ENCODE data around the gene ADISSP.
"Not testable (repeated sequence)": the region's sequence is repeated elsewhere in the genome, so short reads cannot be mapped to it uniquely, and the experiment has no call there.

Gene ADISSP

GRCh38 chr20:3797592-3798372 is 30.2 kb upstream of the ADISSP start:
- TF ChIP-seq CTCF (IDR thresholded peaks at IDR 0.05; ENCODE audit: control insufficient read depth, extremely low read depth, insufficient read depth): no peak
- DNase-seq (ENCODE audit: low read depth): no peak
- H3K4me3 ChIP-seq (ENCODE audit: low read depth, low read length): peak overlapping the region; percentile 76

GRCh38 chr20:3797226-3797545 is 29.6 kb upstream of the ADISSP start:
- DNase-seq (ENCODE audit: low read depth): no peak
- peak overlapping the region; percentile 76 for H3K4me3 ChIP-seq (ENCODE audit: low read depth, low read length)
- TF ChIP-seq CTCF (IDR thresholded peaks at IDR 0.05; ENCODE audit: control insufficient read depth, extremely low read depth, insufficient read depth): no peak

GRCh38 chr20:3796477-3797225 is 29.1 kb upstream of the ADISSP start:
- no peak for DNase-seq (ENCODE audit: low read depth)
- peak overlapping the region; percentile 76 for H3K4me3 ChIP-seq (ENCODE audit: low read depth, low read length)
- no peak for TF ChIP-seq CTCF (IDR thresholded peaks at IDR 0.05; ENCODE audit: control insufficient read depth, extremely low read depth, insufficient read depth)

- peak; percentile 5; the same call in 1 of the 2 replicates for TF ChIP-seq CTCF (IDR thresholded peaks at IDR 0.05; ENCODE audit: control insufficient read depth, extremely low read depth, insufficient read depth)
- DNase-seq (ENCODE audit: low read depth): no peak
- H3K4me3 ChIP-seq (ENCODE audit: low read depth, low read length): peak within 1 kb of the TSS; percentile 76
Observed at GRCh38 chr20:3795511-3796468, 28.2 kb upstream of the ADISSP start, which contains the start of gene CDC25B. Gene CDC25B, plus strand, starts transcription at chr20:3796310. Its CDS starts 222 bp downstream, at chr20:3796532.

- no peak for DNase-seq (ENCODE audit: low read depth)
- peak overlapping the region; percentile 76 for H3K4me3 ChIP-seq (ENCODE audit: low read depth, low read length)
- no peak for TF ChIP-seq CTCF (IDR thresholded peaks at IDR 0.05; ENCODE audit: control insufficient read depth, extremely low read depth, insufficient read depth)
Observed at GRCh38 chr20:3794701-3795420, 27.3 kb upstream of the ADISSP start.

- not testable (repeated sequence) for DNase-seq (ENCODE audit: low read depth)
Observed at GRCh38 chr20:3794168-3794567, 26.6 kb upstream of the ADISSP start.

GRCh38 chr20:3789201-3789600 is 21.6 kb upstream of the ADISSP start:
- H3K4me3 ChIP-seq (ENCODE audit: low read depth, low read length); DNase-seq (ENCODE audit: low read depth): not testable (repeated sequence)

More at GRCh38 chr20:3794168-3794567, 26.6 kb upstream of the ADISSP start:
- not testable (repeated sequence) for H3K4me3 ChIP-seq (ENCODE audit: low read depth, low read length)
